MM.1S (cell line): ENCODE results near the gene NCLN.

Experiments used
- EZH2 ChIP-seq: fragments of 300-600 bp; sonication (generic); optimal IDR thresholded peaks from 2 replicates; pipeline ENCODE3; 2017; ENCODE audit warnings: low read depth, mild to moderate bottlenecking, antibody characterized with exemption, low read length, mixed read lengths
- EZH2phosphoT487 ChIP-seq: fragments of 300-600 bp; sonication (generic); IDR thresholded peaks from 2 replicates; pipeline ENCODE4 v1.6.1; 2018; ENCODE audit warnings: antibody characterized with exemption, low read length
- TF ChIP-seq, protein P1 (sequence below): fragments of 300-600 bp; sonication (generic); IDR thresholded peaks from 2 replicates; pipeline ENCODE4 v1.5.1; 2016; ENCODE audit warnings: antibody characterized with exemption, low read length, mixed read lengths

DNA sequence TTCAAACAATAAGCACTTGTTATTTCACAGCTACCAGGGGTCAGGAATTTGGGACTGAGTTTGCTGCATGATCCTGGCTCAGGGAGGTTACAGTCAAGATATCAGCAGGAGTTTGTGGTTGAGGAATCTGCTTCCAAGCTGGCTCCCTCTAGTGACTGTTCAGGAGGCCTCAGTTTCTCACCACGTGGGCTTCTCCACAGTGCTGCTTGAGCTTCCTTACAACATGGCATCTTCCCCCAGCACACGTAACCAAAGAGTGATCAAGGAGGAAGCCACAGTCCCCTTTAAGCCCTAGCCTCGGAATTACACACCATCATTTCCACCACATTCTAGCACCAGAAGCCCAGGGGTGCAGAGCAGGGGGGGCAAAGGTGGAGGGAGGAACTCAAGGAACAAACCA is 67.5 kb downstream of the NCLN start:
- TF ChIP-seq, protein P1, sequence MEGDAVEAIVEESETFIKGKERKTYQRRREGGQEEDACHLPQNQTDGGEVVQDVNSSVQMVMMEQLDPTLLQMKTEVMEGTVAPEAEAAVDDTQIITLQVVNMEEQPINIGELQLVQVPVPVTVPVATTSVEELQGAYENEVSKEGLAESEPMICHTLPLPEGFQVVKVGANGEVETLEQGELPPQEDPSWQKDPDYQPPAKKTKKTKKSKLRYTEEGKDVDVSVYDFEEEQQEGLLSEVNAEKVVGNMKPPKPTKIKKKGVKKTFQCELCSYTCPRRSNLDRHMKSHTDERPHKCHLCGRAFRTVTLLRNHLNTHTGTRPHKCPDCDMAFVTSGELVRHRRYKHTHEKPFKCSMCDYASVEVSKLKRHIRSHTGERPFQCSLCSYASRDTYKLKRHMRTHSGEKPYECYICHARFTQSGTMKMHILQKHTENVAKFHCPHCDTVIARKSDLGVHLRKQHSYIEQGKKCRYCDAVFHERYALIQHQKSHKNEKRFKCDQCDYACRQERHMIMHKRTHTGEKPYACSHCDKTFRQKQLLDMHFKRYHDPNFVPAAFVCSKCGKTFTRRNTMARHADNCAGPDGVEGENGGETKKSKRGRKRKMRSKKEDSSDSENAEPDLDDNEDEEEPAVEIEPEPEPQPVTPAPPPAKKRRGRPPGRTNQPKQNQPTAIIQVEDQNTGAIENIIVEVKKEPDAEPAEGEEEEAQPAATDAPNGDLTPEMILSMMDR = no peak
- TF ChIP-seq EZH2phosphoT487 (no peak), EZH2 (no peak)
